SK-N-SH treated with all-trans-retinoic acid at 6 μM for 48 hours (cell line): ENCODE results near the gene CFAP70.

ENCODE experiments used
- ATAC-seq: fragments of 200-7000 bp; cut with Tn5 transposase; 3 replicates; pipeline ENCODE4 v1.9.1; 2020; ENCODE audit warnings: mild to moderate bottlenecking, moderate library complexity
- ARNTL ChIP-seq: fragments of 450-650 bp; formaldehyde crosslinking; IDR thresholded peaks from 2 replicates; pipeline ENCODE4 v1.5.0; 2020; ENCODE audit warnings: low read depth, mild to moderate bottlenecking, moderate library complexity, borderline replicate concordance
- BACH2 ChIP-seq: fragments of 250-450 bp; sonication (Bioruptor Pico); IDR thresholded peaks from 2 replicates; pipeline ENCODE4 v1.9.0; 2021; ENCODE audit warnings: mild to moderate bottlenecking, borderline replicate concordance
- CSDC2 ChIP-seq: fragments of 250-450 bp; sonication (Bioruptor Pico); IDR thresholded peaks from 2 replicates; pipeline ENCODE4 v1.5.0; 2020; ENCODE audit warnings: mild to moderate bottlenecking, moderate library complexity
- ESRRG ChIP-seq: fragments of 250-450 bp; sonication (Bioruptor Pico); IDR thresholded peaks from 2 replicates; pipeline ENCODE4 v1.6.1; 2021; ENCODE audit warnings: mild to moderate bottlenecking
- ISL1 ChIP-seq: fragments of 250-450 bp; sonication (Bioruptor Pico); IDR thresholded peaks from 2 replicates; pipeline ENCODE4 v2.1.2; 2022; ENCODE audit warnings: mild to moderate bottlenecking, moderate library complexity
- OSR1 ChIP-seq: fragments of 250-450 bp; sonication (Bioruptor Pico); IDR thresholded peaks from 2 replicates; pipeline ENCODE4 v1.8.0; 2022; ENCODE audit warnings: moderate library complexity, mild to moderate bottlenecking, inconsistent platforms
- PPARA ChIP-seq: fragments of 250-450 bp; sonication (Bioruptor Pico); IDR thresholded peaks from 2 replicates; pipeline ENCODE4 v1.5.0; 2020; ENCODE audit warnings: mild to moderate bottlenecking, borderline replicate concordance
- RARB ChIP-seq: fragments of 250-450 bp; sonication (Bioruptor Pico); IDR thresholded peaks from 2 replicates; pipeline ENCODE4 v1.8.0; 2021; ENCODE audit warnings: mild to moderate bottlenecking, moderate library complexity
- SNAI2 ChIP-seq: fragments of 250-450 bp; sonication (Bioruptor Pico); IDR thresholded peaks from 2 replicates; pipeline ENCODE4 v1.5.0; 2020; ENCODE audit warnings: mild to moderate bottlenecking, moderate library complexity
- TCF4 ChIP-seq: fragments of 250-450 bp; sonication (Bioruptor Pico); IDR thresholded peaks from 2 replicates; pipeline ENCODE4 v1.8.0; 2021; ENCODE audit warnings: mild to moderate bottlenecking, moderate library complexity, borderline replicate concordance
- TOX ChIP-seq: fragments of 250-450 bp; sonication (Bioruptor Pico); IDR thresholded peaks from 2 replicates; pipeline ENCODE4 v1.8.0; 2021; ENCODE audit warnings: mild to moderate bottlenecking, moderate library complexity, borderline replicate concordance
- ZC3H10 ChIP-seq: fragments of 250-450 bp; sonication (Bioruptor Pico); IDR thresholded peaks from 2 replicates; pipeline ENCODE4 v1.5.1; 2021; ENCODE audit warnings: mild to moderate bottlenecking, moderate library complexity
- ZFP3 ChIP-seq: fragments of 250-450 bp; sonication (Bioruptor Pico); IDR thresholded peaks from 2 replicates; pipeline ENCODE4 v1.5.0; 2020; ENCODE audit warnings: mild to moderate bottlenecking, moderate library complexity
- ZFP30 ChIP-seq: fragments of 450-650 bp; formaldehyde crosslinking; IDR thresholded peaks from 2 replicates; pipeline ENCODE4 v1.5.0; 2022; ENCODE audit warnings: mild to moderate bottlenecking, moderate library complexity
- ZNF565 ChIP-seq: fragments of 450-650 bp; formaldehyde crosslinking; conservative IDR thresholded peaks from 2 replicates; pipeline ENCODE4 v1.5.0; 2020; ENCODE audit warnings: low read depth, mild to moderate bottlenecking, moderate library complexity
- ZNF70 ChIP-seq: fragments of 450-650 bp; formaldehyde crosslinking; IDR thresholded peaks from 2 replicates; pipeline ENCODE4 v1.5.0; 2020; ENCODE audit warnings: mild to moderate bottlenecking, moderate library complexity
- ZNF8 ChIP-seq: fragments of 450-650 bp; formaldehyde crosslinking; IDR thresholded peaks from 2 replicates; pipeline ENCODE4 v1.5.0; 2020; ENCODE audit warnings: mild to moderate bottlenecking, moderate library complexity
- TF ChIP-seq, protein P1 (sequence below): fragments of 250-450 bp; sonication (Bioruptor Pico); IDR thresholded peaks from 2 replicates; pipeline ENCODE4 v1.5.1; 2021; ENCODE audit warnings: mild to moderate bottlenecking, moderate library complexity
- TF ChIP-seq, protein P2 (sequence below): fragments of 250-450 bp; sonication (Bioruptor Pico); IDR thresholded peaks from 2 replicates; pipeline ENCODE4 v1.5.0; 2020; ENCODE audit warnings: mild to moderate bottlenecking, moderate library complexity
- TF ChIP-seq, protein P3 (sequence below): fragments of 250-450 bp; sonication (Bioruptor Pico); IDR thresholded peaks from 2 replicates; pipeline ENCODE4 v1.8.0; 2021; ENCODE audit warnings: low read depth, mild to moderate bottlenecking, moderate library complexity, borderline replicate concordance
- TF ChIP-seq, protein P4 (sequence below): fragments of 250-450 bp; sonication (Bioruptor Pico); IDR thresholded peaks from 2 replicates; pipeline ENCODE4 v1.8.0; 2020; ENCODE audit warnings: mild to moderate bottlenecking, moderate library complexity, borderline replicate concordance
- TF ChIP-seq, protein P5 (sequence below): fragments of 250-450 bp; sonication (Bioruptor Pico); IDR thresholded peaks from 2 replicates; pipeline ENCODE4 v1.5.1; 2020; ENCODE audit warnings: low read depth, mild to moderate bottlenecking, moderate library complexity

CFAP70 gene

DNA sequence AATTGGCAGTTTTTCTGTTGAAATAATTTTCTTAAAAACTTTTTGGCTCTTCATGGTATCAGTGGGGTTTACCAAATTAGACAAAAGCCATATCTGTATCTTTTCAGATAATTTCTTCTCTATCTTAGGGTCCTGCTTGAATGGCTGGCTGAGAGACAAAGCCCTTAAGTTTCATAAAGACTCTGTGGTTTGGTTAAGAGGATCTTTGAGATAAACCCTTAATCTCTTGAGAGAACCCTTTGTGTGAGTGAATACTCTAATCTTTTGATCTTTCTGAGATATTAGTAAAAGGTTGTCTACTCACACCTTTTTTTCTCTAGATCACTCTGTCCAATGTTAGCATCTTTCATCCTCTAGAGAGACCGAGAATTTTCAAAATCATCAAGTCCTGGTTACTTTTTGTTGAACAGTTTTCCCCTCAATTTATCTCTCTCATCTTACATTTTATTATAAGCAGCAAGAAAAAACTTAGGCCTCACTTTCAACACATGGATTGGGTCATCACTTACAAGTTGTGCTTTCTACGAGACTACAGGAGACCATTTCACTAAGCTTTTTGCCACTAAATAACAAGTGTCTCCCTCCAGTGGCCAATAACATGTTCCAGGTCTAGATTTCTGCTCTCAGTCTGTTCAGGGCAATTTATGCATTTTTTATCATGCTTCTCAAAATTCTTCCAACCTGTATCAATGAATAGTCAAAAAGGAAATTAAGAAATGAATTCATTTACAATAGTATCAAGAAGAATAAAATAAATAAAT lies 140.1 kb downstream of the CFAP70 start:
- no peak for TF ChIP-seq ZFP30
- TF ChIP-seq, protein P1, sequence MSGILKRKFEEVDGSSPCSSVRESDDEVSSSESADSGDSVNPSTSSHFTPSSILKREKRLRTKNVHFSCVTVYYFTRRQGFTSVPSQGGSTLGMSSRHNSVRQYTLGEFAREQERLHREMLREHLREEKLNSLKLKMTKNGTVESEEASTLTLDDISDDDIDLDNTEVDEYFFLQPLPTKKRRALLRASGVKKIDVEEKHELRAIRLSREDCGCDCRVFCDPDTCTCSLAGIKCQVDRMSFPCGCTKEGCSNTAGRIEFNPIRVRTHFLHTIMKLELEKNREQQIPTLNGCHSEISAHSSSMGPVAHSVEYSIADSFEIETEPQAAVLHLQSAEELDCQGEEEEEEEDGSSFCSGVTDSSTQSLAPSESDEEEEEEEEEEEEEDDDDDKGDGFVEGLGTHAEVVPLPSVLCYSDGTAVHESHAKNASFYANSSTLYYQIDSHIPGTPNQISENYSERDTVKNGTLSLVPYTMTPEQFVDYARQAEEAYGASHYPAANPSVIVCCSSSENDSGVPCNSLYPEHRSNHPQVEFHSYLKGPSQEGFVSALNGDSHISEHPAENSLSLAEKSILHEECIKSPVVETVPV: no peak
- no peak for TF ChIP-seq OSR1 (CRISPR knock-in tag)
- TF ChIP-seq TCF4 (CRISPR knock-in tag): no peak
- TF ChIP-seq TOX (CRISPR knock-in tag): no peak
- TF ChIP-seq ISL1 (CRISPR knock-in tag): no peak
- TF ChIP-seq, protein P2, sequence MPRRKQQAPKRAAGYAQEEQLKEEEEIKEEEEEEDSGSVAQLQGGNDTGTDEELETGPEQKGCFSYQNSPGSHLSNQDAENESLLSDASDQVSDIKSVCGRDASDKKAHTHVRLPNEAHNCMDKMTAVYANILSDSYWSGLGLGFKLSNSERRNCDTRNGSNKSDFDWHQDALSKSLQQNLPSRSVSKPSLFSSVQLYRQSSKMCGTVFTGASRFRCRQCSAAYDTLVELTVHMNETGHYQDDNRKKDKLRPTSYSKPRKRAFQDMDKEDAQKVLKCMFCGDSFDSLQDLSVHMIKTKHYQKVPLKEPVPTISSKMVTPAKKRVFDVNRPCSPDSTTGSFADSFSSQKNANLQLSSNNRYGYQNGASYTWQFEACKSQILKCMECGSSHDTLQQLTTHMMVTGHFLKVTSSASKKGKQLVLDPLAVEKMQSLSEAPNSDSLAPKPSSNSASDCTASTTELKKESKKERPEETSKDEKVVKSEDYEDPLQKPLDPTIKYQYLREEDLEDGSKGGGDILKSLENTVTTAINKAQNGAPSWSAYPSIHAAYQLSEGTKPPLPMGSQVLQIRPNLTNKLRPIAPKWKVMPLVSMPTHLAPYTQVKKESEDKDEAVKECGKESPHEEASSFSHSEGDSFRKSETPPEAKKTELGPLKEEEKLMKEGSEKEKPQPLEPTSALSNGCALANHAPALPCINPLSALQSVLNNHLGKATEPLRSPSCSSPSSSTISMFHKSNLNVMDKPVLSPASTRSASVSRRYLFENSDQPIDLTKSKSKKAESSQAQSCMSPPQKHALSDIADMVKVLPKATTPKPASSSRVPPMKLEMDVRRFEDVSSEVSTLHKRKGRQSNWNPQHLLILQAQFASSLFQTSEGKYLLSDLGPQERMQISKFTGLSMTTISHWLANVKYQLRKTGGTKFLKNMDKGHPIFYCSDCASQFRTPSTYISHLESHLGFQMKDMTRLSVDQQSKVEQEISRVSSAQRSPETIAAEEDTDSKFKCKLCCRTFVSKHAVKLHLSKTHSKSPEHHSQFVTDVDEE (CRISPR knock-in tag): no peak
- TF ChIP-seq ZC3H10 (CRISPR knock-in tag): no peak
- no peak for TF ChIP-seq PPARA (CRISPR knock-in tag)
- no peak for TF ChIP-seq RARB (CRISPR knock-in tag)
- TF ChIP-seq, protein P3, sequence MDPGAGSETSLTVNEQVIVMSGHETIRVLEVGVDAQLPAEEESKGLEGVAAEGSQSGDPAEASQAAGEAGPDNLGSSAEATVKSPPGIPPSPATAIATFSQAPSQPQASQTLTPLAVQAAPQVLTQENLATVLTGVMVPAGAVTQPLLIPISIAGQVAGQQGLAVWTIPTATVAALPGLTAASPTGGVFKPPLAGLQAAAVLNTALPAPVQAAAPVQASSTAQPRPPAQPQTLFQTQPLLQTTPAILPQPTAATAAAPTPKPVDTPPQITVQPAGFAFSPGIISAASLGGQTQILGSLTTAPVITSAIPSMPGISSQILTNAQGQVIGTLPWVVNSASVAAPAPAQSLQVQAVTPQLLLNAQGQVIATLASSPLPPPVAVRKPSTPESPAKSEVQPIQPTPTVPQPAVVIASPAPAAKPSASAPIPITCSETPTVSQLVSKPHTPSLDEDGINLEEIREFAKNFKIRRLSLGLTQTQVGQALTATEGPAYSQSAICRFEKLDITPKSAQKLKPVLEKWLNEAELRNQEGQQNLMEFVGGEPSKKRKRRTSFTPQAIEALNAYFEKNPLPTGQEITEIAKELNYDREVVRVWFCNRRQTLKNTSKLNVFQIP (CRISPR knock-in tag): no peak
- no peak for TF ChIP-seq ZFP3 (CRISPR knock-in tag)
- no peak for TF ChIP-seq ZNF8 (CRISPR knock-in tag)
- no peak for TF ChIP-seq ARNTL (CRISPR knock-in tag)
- TF ChIP-seq, protein P4, sequence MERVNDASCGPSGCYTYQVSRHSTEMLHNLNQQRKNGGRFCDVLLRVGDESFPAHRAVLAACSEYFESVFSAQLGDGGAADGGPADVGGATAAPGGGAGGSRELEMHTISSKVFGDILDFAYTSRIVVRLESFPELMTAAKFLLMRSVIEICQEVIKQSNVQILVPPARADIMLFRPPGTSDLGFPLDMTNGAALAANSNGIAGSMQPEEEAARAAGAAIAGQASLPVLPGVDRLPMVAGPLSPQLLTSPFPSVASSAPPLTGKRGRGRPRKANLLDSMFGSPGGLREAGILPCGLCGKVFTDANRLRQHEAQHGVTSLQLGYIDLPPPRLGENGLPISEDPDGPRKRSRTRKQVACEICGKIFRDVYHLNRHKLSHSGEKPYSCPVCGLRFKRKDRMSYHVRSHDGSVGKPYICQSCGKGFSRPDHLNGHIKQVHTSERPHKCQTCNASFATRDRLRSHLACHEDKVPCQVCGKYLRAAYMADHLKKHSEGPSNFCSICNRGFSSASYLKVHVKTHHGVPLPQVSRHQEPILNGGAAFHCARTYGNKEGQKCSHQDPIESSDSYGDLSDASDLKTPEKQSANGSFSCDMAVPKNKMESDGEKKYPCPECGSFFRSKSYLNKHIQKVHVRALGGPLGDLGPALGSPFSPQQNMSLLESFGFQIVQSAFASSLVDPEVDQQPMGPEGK: no peak
- TF ChIP-seq ZNF70: no peak
- no peak for TF ChIP-seq BACH2 (CRISPR knock-in tag)
- no peak for TF ChIP-seq ZNF565
- no peak for TF ChIP-seq ESRRG
- TF ChIP-seq, protein P5, sequence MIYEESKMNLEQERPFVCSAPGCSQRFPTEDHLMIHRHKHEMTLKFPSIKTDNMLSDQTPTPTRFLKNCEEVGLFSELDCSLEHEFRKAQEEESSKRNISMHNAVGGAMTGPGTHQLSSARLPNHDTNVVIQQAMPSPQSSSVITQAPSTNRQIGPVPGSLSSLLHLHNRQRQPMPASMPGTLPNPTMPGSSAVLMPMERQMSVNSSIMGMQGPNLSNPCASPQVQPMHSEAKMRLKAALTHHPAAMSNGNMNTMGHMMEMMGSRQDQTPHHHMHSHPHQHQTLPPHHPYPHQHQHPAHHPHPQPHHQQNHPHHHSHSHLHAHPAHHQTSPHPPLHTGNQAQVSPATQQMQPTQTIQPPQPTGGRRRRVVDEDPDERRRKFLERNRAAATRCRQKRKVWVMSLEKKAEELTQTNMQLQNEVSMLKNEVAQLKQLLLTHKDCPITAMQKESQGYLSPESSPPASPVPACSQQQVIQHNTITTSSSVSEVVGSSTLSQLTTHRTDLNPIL (CRISPR knock-in tag): no peak
- TF ChIP-seq, all 23 proteins: peak for 0
- peak; percentile 52; the same call in 2 of the 3 replicates for ATAC-seq

DNA sequence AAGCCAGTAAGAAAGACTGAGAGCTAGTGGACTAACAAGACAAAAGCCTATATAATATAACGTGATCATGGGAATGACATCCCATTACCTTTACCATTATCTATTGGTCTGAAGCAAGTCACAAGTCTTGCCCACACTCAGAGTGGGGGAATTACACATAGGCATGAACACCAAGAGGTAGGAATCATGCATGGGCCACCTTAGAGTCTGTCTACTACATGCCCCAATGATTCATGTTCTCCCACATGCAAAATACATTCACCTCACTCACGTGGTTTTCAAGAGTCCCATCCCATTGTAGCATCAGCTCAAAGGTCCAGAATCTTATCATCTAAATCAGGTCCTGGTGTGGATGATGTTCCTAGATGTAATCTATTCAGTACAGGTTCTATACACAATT lies 141.0 kb downstream of the CFAP70 start:
- no peak for TF ChIP-seq ZNF8 (CRISPR knock-in tag)
- no peak for TF ChIP-seq CSDC2 (CRISPR knock-in tag)
- TF ChIP-seq ZFP3 (CRISPR knock-in tag): no peak
- TF ChIP-seq ESRRG: no peak
- no peak for TF ChIP-seq RARB (CRISPR knock-in tag)
- TF ChIP-seq ZNF565: no peak
- no peak for TF ChIP-seq TOX (CRISPR knock-in tag)
- no peak for TF ChIP-seq SNAI2 (CRISPR knock-in tag)
- TF ChIP-seq, protein P5 (CRISPR knock-in tag): no peak
- TF ChIP-seq BACH2 (CRISPR knock-in tag): no peak
- TF ChIP-seq ZFP30: no peak
- TF ChIP-seq TCF4 (CRISPR knock-in tag): no peak
- no peak for TF ChIP-seq ISL1 (CRISPR knock-in tag)
- TF ChIP-seq ZNF70: no peak
- TF ChIP-seq, protein P4: no peak
- TF ChIP-seq, protein P2 (CRISPR knock-in tag): no peak
- no peak for ATAC-seq
